ENCODE data around the gene RDH12.

RDH12 gene

DNA sequence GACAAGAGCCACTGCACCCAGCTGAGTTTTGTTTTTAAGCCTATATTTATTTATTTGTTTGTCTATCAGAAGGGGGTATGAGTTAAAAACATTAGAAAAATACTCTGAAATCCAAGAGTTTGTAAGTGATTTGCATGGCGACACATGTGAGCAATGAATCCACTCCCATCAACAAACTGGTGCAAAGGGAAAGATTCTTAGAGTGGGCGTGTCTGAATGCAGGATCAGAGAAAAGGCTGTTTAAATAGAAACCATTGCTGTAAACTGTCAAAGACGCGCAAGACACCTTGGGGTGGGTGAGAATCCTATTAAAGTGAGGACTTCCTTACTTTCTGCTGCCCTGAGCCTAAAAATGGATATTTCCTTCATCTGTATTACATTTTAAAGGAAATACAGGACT lies 62.8 kb downstream of the RDH12 start:
- no peaks in the 10 kb centered on the region for H3K27me3 ChIP-seq (ENCODE audit: insufficient read depth, poor library complexity, severe bottlenecking)
- no peak for DNase-seq (ENCODE audit: low read depth in 1 of 2, low spot score in 1 of 2)
- no peak for TF ChIP-seq GABPA (IDR thresholded peaks at IDR 0.05; ENCODE audit: low read depth)
- no peak overlapping the region for H3K4me3 ChIP-seq (replicated peaks; ENCODE audit: insufficient read depth, low read length)
- H3K27ac ChIP-seq (replicated peaks), result no peak overlapping the region

- H3K4me3 ChIP-seq (replicated peaks; ENCODE audit: insufficient read depth, low read length), result no peak overlapping the region
- no peak overlapping the region for H3K27ac ChIP-seq (replicated peaks)
- H3K27me3 ChIP-seq (ENCODE audit: insufficient read depth, poor library complexity, severe bottlenecking), result no peaks in the 10 kb centered on the region
- no peak for DNase-seq (ENCODE audit: low read depth in 1 of 2, low spot score in 1 of 2)
- no peak for TF ChIP-seq POLR2AphosphoS5 (IDR thresholded peaks at IDR 0.05; ENCODE audit: low read depth)
- TF ChIP-seq, protein P1, sequence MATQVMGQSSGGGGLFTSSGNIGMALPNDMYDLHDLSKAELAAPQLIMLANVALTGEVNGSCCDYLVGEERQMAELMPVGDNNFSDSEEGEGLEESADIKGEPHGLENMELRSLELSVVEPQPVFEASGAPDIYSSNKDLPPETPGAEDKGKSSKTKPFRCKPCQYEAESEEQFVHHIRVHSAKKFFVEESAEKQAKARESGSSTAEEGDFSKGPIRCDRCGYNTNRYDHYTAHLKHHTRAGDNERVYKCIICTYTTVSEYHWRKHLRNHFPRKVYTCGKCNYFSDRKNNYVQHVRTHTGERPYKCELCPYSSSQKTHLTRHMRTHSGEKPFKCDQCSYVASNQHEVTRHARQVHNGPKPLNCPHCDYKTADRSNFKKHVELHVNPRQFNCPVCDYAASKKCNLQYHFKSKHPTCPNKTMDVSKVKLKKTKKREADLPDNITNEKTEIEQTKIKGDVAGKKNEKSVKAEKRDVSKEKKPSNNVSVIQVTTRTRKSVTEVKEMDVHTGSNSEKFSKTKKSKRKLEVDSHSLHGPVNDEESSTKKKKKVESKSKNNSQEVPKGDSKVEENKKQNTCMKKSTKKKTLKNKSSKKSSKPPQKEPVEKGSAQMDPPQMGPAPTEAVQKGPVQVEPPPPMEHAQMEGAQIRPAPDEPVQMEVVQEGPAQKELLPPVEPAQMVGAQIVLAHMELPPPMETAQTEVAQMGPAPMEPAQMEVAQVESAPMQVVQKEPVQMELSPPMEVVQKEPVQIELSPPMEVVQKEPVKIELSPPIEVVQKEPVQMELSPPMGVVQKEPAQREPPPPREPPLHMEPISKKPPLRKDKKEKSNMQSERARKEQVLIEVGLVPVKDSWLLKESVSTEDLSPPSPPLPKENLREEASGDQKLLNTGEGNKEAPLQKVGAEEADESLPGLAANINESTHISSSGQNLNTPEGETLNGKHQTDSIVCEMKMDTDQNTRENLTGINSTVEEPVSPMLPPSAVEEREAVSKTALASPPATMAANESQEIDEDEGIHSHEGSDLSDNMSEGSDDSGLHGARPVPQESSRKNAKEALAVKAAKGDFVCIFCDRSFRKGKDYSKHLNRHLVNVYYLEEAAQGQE (IDR thresholded peaks at IDR 0.05; ENCODE audit: insufficient replicate concordance, low read depth), result no peak
- TF ChIP-seq, protein P2, sequence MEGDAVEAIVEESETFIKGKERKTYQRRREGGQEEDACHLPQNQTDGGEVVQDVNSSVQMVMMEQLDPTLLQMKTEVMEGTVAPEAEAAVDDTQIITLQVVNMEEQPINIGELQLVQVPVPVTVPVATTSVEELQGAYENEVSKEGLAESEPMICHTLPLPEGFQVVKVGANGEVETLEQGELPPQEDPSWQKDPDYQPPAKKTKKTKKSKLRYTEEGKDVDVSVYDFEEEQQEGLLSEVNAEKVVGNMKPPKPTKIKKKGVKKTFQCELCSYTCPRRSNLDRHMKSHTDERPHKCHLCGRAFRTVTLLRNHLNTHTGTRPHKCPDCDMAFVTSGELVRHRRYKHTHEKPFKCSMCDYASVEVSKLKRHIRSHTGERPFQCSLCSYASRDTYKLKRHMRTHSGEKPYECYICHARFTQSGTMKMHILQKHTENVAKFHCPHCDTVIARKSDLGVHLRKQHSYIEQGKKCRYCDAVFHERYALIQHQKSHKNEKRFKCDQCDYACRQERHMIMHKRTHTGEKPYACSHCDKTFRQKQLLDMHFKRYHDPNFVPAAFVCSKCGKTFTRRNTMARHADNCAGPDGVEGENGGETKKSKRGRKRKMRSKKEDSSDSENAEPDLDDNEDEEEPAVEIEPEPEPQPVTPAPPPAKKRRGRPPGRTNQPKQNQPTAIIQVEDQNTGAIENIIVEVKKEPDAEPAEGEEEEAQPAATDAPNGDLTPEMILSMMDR (IDR thresholded peaks at IDR 0.05; ENCODE audit: insufficient read depth, low read length), result no peak
- TF ChIP-seq SPI1 (IDR thresholded peaks at IDR 0.05; ENCODE audit: borderline replicate concordance, low read depth), result no peak
- TF ChIP-seq GABPA (IDR thresholded peaks at IDR 0.05; ENCODE audit: low read depth), result no peak
Observed at GRCh38 chr14:67765192-67765834, 63.6 kb downstream of the RDH12 start.

GRCh38 chr14:67766035-67766680 lies 64.5 kb downstream of the RDH12 start:
- Histone ChIP-seq H3K4me3 (replicated peaks; ENCODE audit: insufficient read depth, low read length) (no peak overlapping the region), H3K27ac (replicated peaks) (no peak overlapping the region), H3K27me3 (ENCODE audit: insufficient read depth, poor library complexity, severe bottlenecking) (no peaks in the 10 kb centered on the region)
- peak in 1 of 2 experiments; percentile 36 for DNase-seq (ENCODE audit: low read depth in 1 of 2, low spot score in 1 of 2)
- TF ChIP-seq SPI1 (IDR thresholded peaks at IDR 0.05; ENCODE audit: borderline replicate concordance, low read depth), result peak; percentile 86
- TF ChIP-seq, protein P2 (IDR thresholded peaks at IDR 0.05; ENCODE audit: insufficient read depth, low read length), result no peak
- TF ChIP-seq GABPA (IDR thresholded peaks at IDR 0.05; ENCODE audit: low read depth), result no peak

DNA sequence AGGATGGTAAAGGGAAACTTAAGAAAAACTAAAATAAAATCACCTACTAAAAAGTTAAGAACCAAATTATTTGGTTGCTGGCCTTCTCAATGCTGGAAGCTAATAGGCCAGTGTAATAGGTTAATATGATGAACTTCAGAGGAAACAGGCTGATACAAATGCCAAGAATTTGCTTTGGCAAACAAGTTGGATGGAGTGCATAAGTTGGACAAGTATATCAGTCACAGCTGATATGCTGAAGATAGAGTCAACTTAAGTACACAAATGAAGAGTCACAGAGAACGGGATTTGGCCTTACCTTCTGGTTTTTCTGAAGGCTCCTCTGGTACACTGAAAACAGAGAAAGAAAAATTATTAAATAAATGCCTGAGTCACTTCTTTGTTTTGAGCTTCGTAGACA lies 66.5 kb downstream of the RDH12 start:
- TF ChIP-seq POLR2AphosphoS5 (IDR thresholded peaks at IDR 0.05; ENCODE audit: low read depth), result no peak
- TF ChIP-seq, protein P1 (IDR thresholded peaks at IDR 0.05; ENCODE audit: insufficient replicate concordance, low read depth), result no peak
- TF ChIP-seq, protein P2 (IDR thresholded peaks at IDR 0.05; ENCODE audit: insufficient read depth, low read length), result no peak
- TF ChIP-seq GABPA (IDR thresholded peaks at IDR 0.05; ENCODE audit: low read depth), result no peak
- no peak for TF ChIP-seq SPI1 (IDR thresholded peaks at IDR 0.05; ENCODE audit: borderline replicate concordance, low read depth)
- Histone ChIP-seq H3K27me3 (ENCODE audit: insufficient read depth, poor library complexity, severe bottlenecking) (no peaks in the 10 kb centered on the region), H3K27ac (replicated peaks) (no peak overlapping the region), H3K4me3 (replicated peaks; ENCODE audit: insufficient read depth, low read length) (no peak overlapping the region)
- DNase-seq (ENCODE audit: low read depth in 1 of 2, low spot score in 1 of 2), result no peak
